IMR-90 (cell line): ENCODE results near the gene NHSL2. TPM values are rescaled to one million over a fixed set of nuclear protein-coding genes. Genes with fewer than 3 reads are reported as not detected.

Experiments
- ATAC-seq: fragments of 200-7000 bp; cut with Tn5 transposase; 2 replicates; pipeline ENCODE4 v1.9.1; 2020; ENCODE audit warnings: low read depth, mild to moderate bottlenecking, moderate library complexity
- BruUV-seq: library from RNA; stranded (reverse); fragments of 400-500 nt; replicated peaks from 2 replicates; lab custom pipeline; 2021; lab: Mats Ljungman, UMichigan
- CTCF ChIA-PET: fragments of 300-600 bp; formaldehyde crosslinking; extraction: SDS; loops from one replicate; lab custom pipeline; 2021; ENCODE audit warnings: antibody characterized with exemption; lab: Yijun Ruan, JAX
- POLR2A ChIA-PET: fragments of 300-600 bp; sonication (Branson Sonifier 250); formaldehyde crosslinking; loops from one replicate; lab custom pipeline; 2022; ENCODE audit warnings: antibody characterized with exemption; ENCODE audit not compliant: unreplicated experiment; lab: Charles Lee
- DNase-seq: peaks from one replicate; pipeline ENCODE4 v3.0.0; 2013
- H2AFZ ChIP-seq: replicated peaks from 2 replicates; pipeline ENCODE3; 2013; ENCODE audit warnings: low read length, mild to moderate bottlenecking; ENCODE audit not compliant: poor library complexity
- H2AK5ac ChIP-seq: 2 replicates; pipeline ENCODE4 v1.6.1; 2013; ENCODE audit warnings: low read depth, low read length, inconsistent platforms
- H2AK9ac ChIP-seq: replicated peaks from 2 replicates; pipeline ENCODE3; 2013; ENCODE audit warnings: mild to moderate bottlenecking, low read depth, low read length, moderate library complexity; ENCODE audit not compliant: poor library complexity
- H2BK120ac ChIP-seq: 2 replicates; pipeline ENCODE4 v1.6.1; 2013; ENCODE audit warnings: low read depth, low read length, inconsistent platforms
- H2BK15ac ChIP-seq: 3 replicates; pipeline ENCODE4 v1.6.1; 2013; ENCODE audit warnings: low read depth, low read length, inconsistent platforms
- H2BK20ac ChIP-seq: 2 replicates; pipeline ENCODE4 v1.6.1; 2013; ENCODE audit warnings: low read depth, mild to moderate bottlenecking, inconsistent platforms, low read length, moderate library complexity
- H2BK5ac ChIP-seq: 2 replicates; pipeline ENCODE4 v1.6.1; 2013; ENCODE audit warnings: mild to moderate bottlenecking, low read depth, low read length, inconsistent platforms; ENCODE audit not compliant: poor library complexity, severe bottlenecking
- H3K14ac ChIP-seq: replicated peaks from 2 replicates; pipeline ENCODE4 v1.6.1; 2013; ENCODE audit warnings: low read depth, low read length, inconsistent platforms
- H3K18ac ChIP-seq: 2 replicates; pipeline ENCODE4 v1.6.1; 2013; ENCODE audit warnings: low read depth, low read length, control low read depth
- H3K23ac ChIP-seq: 2 replicates; pipeline ENCODE4 v1.6.1; 2013; ENCODE audit warnings: low read depth, low read length, inconsistent platforms
- H3K27ac ChIP-seq: 2 replicates; pipeline ENCODE4 v1.5.1; 2013; ENCODE audit warnings: mild to moderate bottlenecking, control low read depth, low read length; ENCODE audit not compliant: insufficient read depth
- H3K27me3 ChIP-seq: 2 replicates; pipeline ENCODE4 v1.6.1; 2013; ENCODE audit warnings: low read length; ENCODE audit not compliant: control insufficient read depth, insufficient read depth
- H3K36me3 ChIP-seq: 2 replicates; pipeline ENCODE4 v1.6.1; 2013; ENCODE audit warnings: low read length, mixed read lengths; ENCODE audit not compliant: control insufficient read depth, insufficient read depth
- H3K4ac ChIP-seq: 2 replicates; pipeline ENCODE4 v1.6.1; 2013; ENCODE audit warnings: low read depth, low read length, inconsistent platforms
- H3K4me1 ChIP-seq: 2 replicates; pipeline ENCODE4 v1.6.1; 2013; ENCODE audit warnings: low read length, mixed read lengths; ENCODE audit not compliant: control insufficient read depth, insufficient read depth
- H3K4me2 ChIP-seq: 2 replicates; pipeline ENCODE4 v1.6.1; 2013; ENCODE audit warnings: low read depth, mild to moderate bottlenecking, control low read depth, low read length, moderate library complexity
- H3K4me3 ChIP-seq: 2 replicates; pipeline ENCODE4 v1.5.1; 2013; ENCODE audit warnings: low read depth, mild to moderate bottlenecking, control low read depth, low read length, moderate library complexity; ENCODE audit not compliant: insufficient read depth
- H3K56ac ChIP-seq: 2 replicates; pipeline ENCODE4 v1.6.1; 2013; ENCODE audit warnings: low read length, inconsistent platforms; ENCODE audit not compliant: insufficient read depth; ENCODE audit errors: extremely low read depth
- H3K79me1 ChIP-seq, 2 experiments: 2 replicates each; pipeline ENCODE4 v1.6.1; 2013; ENCODE audit warnings: low read length in 2 of 2, inconsistent platforms in 1 of 2, low read depth in 1 of 2
- H3K9ac ChIP-seq: 2 replicates; pipeline ENCODE4 v1.6.1; 2013; ENCODE audit warnings: low read depth, low read length, control low read depth
- H3K9me1 ChIP-seq: 2 replicates; pipeline ENCODE4 v1.6.1; 2013; ENCODE audit warnings: low read length, inconsistent platforms; ENCODE audit not compliant: insufficient read depth
- H3K9me3 ChIP-seq: 2 replicates; pipeline ENCODE4 v1.6.1; 2013; ENCODE audit warnings: low read length; ENCODE audit not compliant: control insufficient read depth, insufficient read depth
- H4K20me1 ChIP-seq: 2 replicates; pipeline ENCODE4 v1.6.1; 2013; ENCODE audit warnings: low read length, inconsistent platforms; ENCODE audit not compliant: insufficient read depth
- H4K5ac ChIP-seq: 2 replicates; pipeline ENCODE4 v1.6.1; 2013; ENCODE audit warnings: mild to moderate bottlenecking, low read depth, low read length, control low read depth
- H4K8ac ChIP-seq, 2 experiments: 2 replicates each; pipeline ENCODE4 v1.6.1; 2013; ENCODE audit warnings: low read depth in 2 of 2, low read length in 2 of 2, control low read depth in 1 of 2, inconsistent platforms in 1 of 2
- H4K91ac ChIP-seq: 2 replicates; pipeline ENCODE4 v1.6.1; 2013; ENCODE audit warnings: low read depth, low read length, inconsistent platforms; ENCODE audit not compliant: insufficient read depth
- BHLHE40 ChIP-seq: fragments of 150-350 bp; IDR thresholded peaks from 2 replicates; pipeline ENCODE4 v1.6.1; 2016; ENCODE audit warnings: mild to moderate bottlenecking, low read depth, low read length
- CEBPB ChIP-seq: IDR thresholded peaks from 2 replicates; pipeline ENCODE4 v1.6.1; 2012; ENCODE audit warnings: low read depth, low read length, improper control_type of control experiment
- CHD1 ChIP-seq: IDR thresholded peaks from 2 replicates; pipeline ENCODE4 v1.6.1; 2012; ENCODE audit warnings: low read depth, low read length, improper control_type of control experiment
- CTCF ChIP-seq: conservative IDR thresholded peaks from 2 replicates; pipeline ENCODE4 v1.5.1; 2012; ENCODE audit warnings: mild to moderate bottlenecking, low read depth, low read length, improper control_type of control experiment
- ELK1 ChIP-seq: fragments of 150-350 bp; IDR thresholded peaks from 2 replicates; pipeline ENCODE4 v1.6.1; 2016; ENCODE audit warnings: low read depth, mild to moderate bottlenecking, low read length, moderate library complexity, borderline replicate concordance
- FOS ChIP-seq: fragments of 150-350 bp; IDR thresholded peaks from 2 replicates; pipeline ENCODE4 v1.6.1; 2016; ENCODE audit warnings: low read depth, low read length
- MAFK ChIP-seq: IDR thresholded peaks from 2 replicates; pipeline ENCODE4 v1.6.1; 2012; ENCODE audit warnings: low read depth, low read length, improper control_type of control experiment
- MAZ ChIP-seq: IDR thresholded peaks from 2 replicates; pipeline ENCODE4 v1.6.1; 2012; ENCODE audit warnings: low read depth, mild to moderate bottlenecking, low read length, improper control_type of control experiment, moderate library complexity, borderline replicate concordance
- MXI1 ChIP-seq: IDR thresholded peaks from 2 replicates; pipeline ENCODE4 v1.6.1; 2012; ENCODE audit warnings: low read depth, mild to moderate bottlenecking, low read length, moderate library complexity, borderline replicate concordance
- NFE2L2 ChIP-seq: fragments of 150-350 bp; IDR thresholded peaks from 2 replicates; pipeline ENCODE4 v1.6.1; 2016; ENCODE audit warnings: low read depth, mild to moderate bottlenecking, low read length
- POLR2A ChIP-seq: IDR thresholded peaks from 2 replicates; pipeline ENCODE4 v1.6.1; 2012; ENCODE audit warnings: mild to moderate bottlenecking, low read depth, low read length
- RAD21 ChIP-seq: IDR thresholded peaks from 2 replicates; pipeline ENCODE4 v1.6.1; 2012; ENCODE audit warnings: low read length, improper control_type of control experiment
- RCOR1 ChIP-seq: IDR thresholded peaks from 2 replicates; pipeline ENCODE4 v1.6.1; 2012; ENCODE audit warnings: mild to moderate bottlenecking, low read length, improper control_type of control experiment; ENCODE audit not compliant: insufficient replicate concordance
- RFX5 ChIP-seq: IDR thresholded peaks from 2 replicates; pipeline ENCODE4 v1.8.0; 2012; ENCODE audit warnings: low read depth, mild to moderate bottlenecking, low read length, moderate library complexity
- SMC3 ChIP-seq: fragments of 150-350 bp; IDR thresholded peaks from 2 replicates; pipeline ENCODE4 v1.6.1; 2016; ENCODE audit warnings: low read depth, mild to moderate bottlenecking, antibody characterized with exemption, low read length, moderate library complexity
- WGBS, 2 experiments: methylation state at CpG; one replicate each; pipeline versions ENCODE4 v1.1.5 to v1.1.7; 2013; ENCODE audit warnings: missing lambda C conversion rate in 2 of 2; ENCODE audit not compliant: insufficient read length in 1 of 2; ENCODE audit errors: extremely low coverage in 2 of 2; 5-methylcytosine and 5-hydroxymethylcytosine counted together
- dilution Hi-C: fragments of 300-500 bp; cut with HindIII; formaldehyde crosslinking; loops from one replicate; pipeline ENCODE4 v1.14.3; 2018; ENCODE audit warnings: low sequenced_read_pairs; ENCODE audit not compliant: unreplicated experiment
- in situ Hi-C: fragments of 300-500 bp; cut with MboI; formaldehyde crosslinking; loops from 3 replicates; pipeline ENCODE4 v1.14.3; 2019; ENCODE audit warnings: low sequenced_read_pairs, inconsistent platforms, mixed read lengths
- intact Hi-C: fragments of 100-400 bp; cut with micrococcal nuclease; formaldehyde crosslinking; loops from 2 replicates; pipeline ENCODE4 v1.10.0; 2022
- polyA plus RNA-seq, 3 experiments: library from polyadenylated mRNA; depleted of rRNA; stranded (reverse); fragments of >200 nt; gene quantifications; 2 replicates each; pipeline ENCODE4 v1.2.3, GENCODE V29; 2012; ENCODE audit warnings: low replicate concordance in 1 of 3
- total RNA-seq: library from RNA; depleted of rRNA; stranded (reverse); fragments of >200 nt; gene quantifications from 2 replicates; pipeline ENCODE4 v1.2.3, GENCODE V29; 2012
- TF ChIP-seq, protein P1 (sequence below): fragments of 150-350 bp; IDR thresholded peaks from 2 replicates; pipeline ENCODE4 v1.6.1; 2017; ENCODE audit warnings: mild to moderate bottlenecking, antibody characterized with exemption, low read length, low read depth

The NHSL2 gene
- total and polyA plus RNA-seq, 2 of the 4 experiments (the other 2 are of a cell fraction): 0.72 to 0.75 TPM

- Histone ChIP-seq H2AK5ac (no peak overlapping the region), H2AK9ac (no peak overlapping the region), H3K4me1 (no peaks in the 10 kb centered on the region), H3K9ac (no peak overlapping the region), H2BK20ac (no peak overlapping the region), H2BK15ac (no peak overlapping the region), H3K56ac (no peak overlapping the region), H3K9me1 (no peaks in the 10 kb centered on the region), H3K4me2 (no peak overlapping the region), H3K18ac (no peak overlapping the region), H3K79me1 (no peaks in the 10 kb centered on the region), H3K27me3 (peaks cover 37% of the 10 kb centered on the region), H2BK5ac (no peak overlapping the region), H3K27ac (no peak overlapping the region), H3K4ac (no peak overlapping the region), H4K20me1 (no peaks in the 10 kb centered on the region), H4K8ac (no peak overlapping the region), H3K9me3 (no peaks in the 10 kb centered on the region), H3K23ac (no peak overlapping the region), H3K14ac (no peak overlapping the region), H3K36me3 (no peaks in the 10 kb centered on the region), H3K4me3 (no peak overlapping the region), H2BK120ac (no peak overlapping the region), H4K91ac (no peak overlapping the region), H4K5ac (no peak overlapping the region), H2AFZ (no peak overlapping the region)
- POLR2A ChIA-PET: no interaction called here
- in situ Hi-C loops (no loop called here), intact Hi-C loops (no loop called here), dilution Hi-C loops (no loop called here)
- TF ChIP-seq MAFK (no peak), NFE2L2 (no peak), RFX5 (no peak), ELK1 (no peak), RCOR1 (no peak), BHLHE40 (no peak), MXI1 (no peak), CEBPB (no peak), SMC3 (no peak), POLR2A (no peak), MAZ (no peak), RAD21 (no peak), CTCF (no peak), CHD1 (no peak), FOS (no peak)
- TF ChIP-seq, protein P1, sequence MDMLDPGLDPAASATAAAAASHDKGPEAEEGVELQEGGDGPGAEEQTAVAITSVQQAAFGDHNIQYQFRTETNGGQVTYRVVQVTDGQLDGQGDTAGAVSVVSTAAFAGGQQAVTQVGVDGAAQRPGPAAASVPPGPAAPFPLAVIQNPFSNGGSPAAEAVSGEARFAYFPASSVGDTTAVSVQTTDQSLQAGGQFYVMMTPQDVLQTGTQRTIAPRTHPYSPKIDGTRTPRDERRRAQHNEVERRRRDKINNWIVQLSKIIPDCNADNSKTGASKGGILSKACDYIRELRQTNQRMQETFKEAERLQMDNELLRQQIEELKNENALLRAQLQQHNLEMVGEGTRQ: no peak
- DNase-seq (no peak), ATAC-seq (no peak)
- BruUV-seq: no TSS peak
- CTCF ChIA-PET: no interaction called here
- WGBS, 2 experiments: no CpG with 5 or more reads among the region's 2 CpGs
These were observed 235.9 kb downstream of the NHSL2 start for GRCh38 chrX:72146527-72146926.
